HCT116 (cell line): ENCODE measurements around the gene ACOX3. TPM values are rescaled to one million over a fixed set of nuclear protein-coding genes. Genes with fewer than 3 reads are reported as not detected.

ENCODE experiments used
- ATAC-seq: fragments of 200-7000 bp; cut with Tn5 transposase; 2 replicates; pipeline ENCODE4 v1.9.1; 2020; ENCODE audit warnings: mild to moderate bottlenecking, moderate library complexity
- BruUV-seq: library from RNA; stranded (reverse); fragments of 400-500 nt; replicated peaks from 2 replicates; lab custom pipeline; 2021; lab: Mats Ljungman, UMichigan
- CTCF ChIA-PET: fragments of 300-600 bp; sonication (Branson Sonifier 250); formaldehyde crosslinking; loops from one replicate; lab custom pipeline; 2021; ENCODE audit warnings: antibody characterized with exemption; lab: Charles Lee
- POLR2A ChIA-PET: fragments of 300-600, 350-600 bp; sonication (Branson Sonifier 250); formaldehyde crosslinking; loops from one replicate; lab custom pipeline; 2021; ENCODE audit warnings: antibody characterized with exemption; lab: Charles Lee
- RAD21 ChIA-PET, 2 experiments: fragments of 300-600 bp; sonication (Branson Sonifier 250); formaldehyde crosslinking; loops; one replicate each; lab custom pipeline; 2023; ENCODE audit warnings: low total read pairs in 2 of 2; ENCODE audit not compliant: uncharacterized antibody in 2 of 2, unreplicated experiment in 2 of 2, low non-redundant PET in 1 of 2; lab: Charles Lee
- DNase-seq: peaks from one replicate; pipeline ENCODE4 v3.0.0-alpha.2; 2010; ENCODE audit warnings: low read depth, low spot score
- H2AFZ ChIP-seq: fragments of 200-600 bp; shearing (Covaris generic), sonication (generic); 2 replicates; pipeline ENCODE4 v1.6.1; 2017; ENCODE audit warnings: low read depth, mixed run types, mixed read lengths, antibody characterized with exemption, low read length; ENCODE audit not compliant: poor library complexity, severe bottlenecking
- H3K27ac ChIP-seq: 2 replicates; pipeline ENCODE4 v1.5.1; 2012; ENCODE audit warnings: low read depth, low read length
- H3K27me3 ChIP-seq: fragments of 200-600 bp; sonication (generic); 2 replicates; pipeline ENCODE4 v1.6.1; 2016; ENCODE audit warnings: mixed run types, low read length, mixed read lengths; ENCODE audit not compliant: insufficient read depth
- H3K36me3 ChIP-seq, 2 experiments: fragments of 200-500 bp in 1 of 2; fragments of 200-600 bp in 1 of 2; sonication (Bioruptor generic) in 1 of 2; sonication (generic) in 1 of 2; 2 replicates each; pipeline versions ENCODE4 v1.5.1 to v1.6.1; 2014 to 2016; ENCODE audit warnings: low read length in 2 of 2, inconsistent platforms in 1 of 2, mixed read lengths in 1 of 2, mixed run types in 1 of 2; ENCODE audit not compliant: insufficient read depth in 2 of 2, control insufficient read depth in 1 of 2
- H3K4me1 ChIP-seq, 2 experiments: fragments of 200-600 bp in 1 of 2; sonication (generic) in 1 of 2; 2 replicates each; pipeline versions ENCODE4 v1.5.1 to v1.6.1; 2012 to 2017; ENCODE audit warnings: low read length in 2 of 2, inconsistent platforms in 1 of 2, mild to moderate bottlenecking in 1 of 2, mixed read lengths in 1 of 2, mixed run types in 1 of 2, moderate library complexity in 1 of 2; ENCODE audit not compliant: insufficient read depth in 2 of 2, control insufficient read depth in 1 of 2
- H3K4me2 ChIP-seq: fragments of 200-600 bp; sonication (generic); 2 replicates; pipeline ENCODE4 v1.6.1; 2017; ENCODE audit warnings: mixed run types, low read length, mixed read lengths
- H3K4me3 ChIP-seq, 2 experiments: fragments of 200-600 bp in 1 of 2; sonication (generic) in 1 of 2; replicated peaks in 1 of 2; 2 replicates each; pipeline ENCODE4 v1.5.1; 2011 to 2016; ENCODE audit warnings: low read length in 2 of 2, control low read depth in 1 of 2, low read depth in 1 of 2, mild to moderate bottlenecking in 1 of 2, mixed read lengths in 1 of 2, mixed run types in 1 of 2
- H3K79me2 ChIP-seq: fragments of 200-600 bp; sonication (generic); 2 replicates; pipeline ENCODE4 v1.6.1; 2017; ENCODE audit warnings: mild to moderate bottlenecking, mixed run types, low read length, moderate library complexity, mixed read lengths; ENCODE audit not compliant: insufficient read depth
- H3K9ac ChIP-seq: fragments of 200-600 bp; sonication (generic); 2 replicates; pipeline ENCODE4 v1.6.1; 2016; ENCODE audit warnings: low read length, mixed read lengths
- H3K9me2 ChIP-seq: fragments of 200-600 bp; sonication (generic), shearing (Covaris generic); 2 replicates; pipeline ENCODE4 v1.6.1; 2017; ENCODE audit warnings: mixed run types, mild to moderate bottlenecking, moderate library complexity; ENCODE audit not compliant: insufficient read depth
- H3K9me3 ChIP-seq, 2 experiments: fragments of 200-500 bp in 1 of 2; fragments of 200-600 bp in 1 of 2; sonication (Bioruptor generic) in 1 of 2; sonication (generic) in 1 of 2; 2 replicates each; pipeline ENCODE4 v1.6.1; 2014 to 2017; ENCODE audit warnings: low read length in 2 of 2, mixed read lengths in 2 of 2, inconsistent platforms in 1 of 2, low read depth in 1 of 2, mild to moderate bottlenecking in 1 of 2, mixed run types in 1 of 2, moderate library complexity in 1 of 2; ENCODE audit not compliant: control insufficient read depth in 1 of 2, insufficient read depth in 1 of 2
- H4K20me1 ChIP-seq: fragments of 200-600 bp; sonication (generic), shearing (Covaris generic); 2 replicates; pipeline ENCODE4 v1.6.1; 2017; ENCODE audit warnings: mixed run types, mild to moderate bottlenecking, moderate library complexity; ENCODE audit not compliant: insufficient read depth
- CEBPB ChIP-seq: IDR thresholded peaks from 2 replicates; pipeline ENCODE4 v1.6.1; 2012; ENCODE audit warnings: low read depth
- EZH2 ChIP-seq: fragments of 200-600 bp; sonication (generic); IDR thresholded peaks from 2 replicates; pipeline ENCODE4 v1.6.1; 2017; ENCODE audit warnings: antibody characterized with exemption, mixed run types
- EZH2phosphoT487 ChIP-seq: fragments of 200-600 bp; IDR thresholded peaks from 2 replicates; pipeline ENCODE4 v1.6.1; 2018; ENCODE audit warnings: antibody characterized with exemption, borderline replicate concordance
- JUND ChIP-seq: IDR thresholded peaks from 2 replicates; pipeline ENCODE4 v1.6.1; 2012
- POLR2A ChIP-seq: IDR thresholded peaks from 2 replicates; pipeline ENCODE4 v1.7.0; 2011; ENCODE audit warnings: borderline replicate concordance; ENCODE audit not compliant: insufficient read depth, insufficient read length; ENCODE audit errors: extremely low read depth
- RAD21 ChIP-seq: IDR thresholded peaks from 2 replicates; pipeline ENCODE4 v1.6.1; 2012; ENCODE audit warnings: low read depth, mild to moderate bottlenecking
- SRF ChIP-seq: IDR thresholded peaks from 2 replicates; pipeline ENCODE4 v1.6.1; 2012; ENCODE audit warnings: low read depth
- YY1 ChIP-seq: IDR thresholded peaks from 2 replicates; pipeline ENCODE4 v1.6.1; 2011; ENCODE audit warnings: low read length, low read depth, moderate library complexity, mild to moderate bottlenecking; ENCODE audit not compliant: insufficient replicate concordance; ENCODE audit errors: extremely low read depth
- ZNF274 ChIP-seq: fragments of 200-500 bp; sonication (Bioruptor generic); IDR thresholded peaks from 2 replicates; pipeline ENCODE4 v1.6.1; 2014; ENCODE audit warnings: mild to moderate bottlenecking, low read depth, low read length, inconsistent platforms
- intact Hi-C: fragments of 100-400 bp; cut with micrococcal nuclease; formaldehyde crosslinking; loops from 2 replicates; pipeline ENCODE4 v1.10.0; 2022
- total RNA-seq: library from RNA; stranded (reverse); gene quantifications from one replicate; pipeline ENCODE4 v1.2.1, GENCODE V29; 2021; ENCODE audit not compliant: unreplicated experiment
- TF ChIP-seq, protein P1 (sequence below): IDR thresholded peaks from 2 replicates; pipeline ENCODE4 v1.6.1; 2011; ENCODE audit warnings: mild to moderate bottlenecking, low read length, moderate library complexity; ENCODE audit not compliant: insufficient replicate concordance; ENCODE audit errors: extremely low read depth
- TF ChIP-seq, protein P2 (sequence below), 3 experiments: fragments of 200-600 bp in 1 of 3; sonication (generic) in 1 of 3; IDR thresholded peaks in 2 of 3; conservative IDR thresholded peaks in 1 of 3; 2 replicates each; pipeline ENCODE4 v1.5.1; 2012 to 2017; ENCODE audit warnings: low read depth in 2 of 3, low read length in 2 of 3, antibody characterized with exemption in 1 of 3, borderline replicate concordance in 1 of 3, control low read depth in 1 of 3, mild to moderate bottlenecking in 1 of 3, mixed read lengths in 1 of 3, mixed run types in 1 of 3, moderate library complexity in 1 of 3; ENCODE audit not compliant: insufficient read depth in 1 of 3
- TF ChIP-seq, protein P3 (sequence below): IDR thresholded peaks from 2 replicates; pipeline ENCODE4 v1.6.1; 2012

The ACOX3 gene
- total RNA-seq, 1 experiment from 2014 or later = 16.9 TPM

DNA sequence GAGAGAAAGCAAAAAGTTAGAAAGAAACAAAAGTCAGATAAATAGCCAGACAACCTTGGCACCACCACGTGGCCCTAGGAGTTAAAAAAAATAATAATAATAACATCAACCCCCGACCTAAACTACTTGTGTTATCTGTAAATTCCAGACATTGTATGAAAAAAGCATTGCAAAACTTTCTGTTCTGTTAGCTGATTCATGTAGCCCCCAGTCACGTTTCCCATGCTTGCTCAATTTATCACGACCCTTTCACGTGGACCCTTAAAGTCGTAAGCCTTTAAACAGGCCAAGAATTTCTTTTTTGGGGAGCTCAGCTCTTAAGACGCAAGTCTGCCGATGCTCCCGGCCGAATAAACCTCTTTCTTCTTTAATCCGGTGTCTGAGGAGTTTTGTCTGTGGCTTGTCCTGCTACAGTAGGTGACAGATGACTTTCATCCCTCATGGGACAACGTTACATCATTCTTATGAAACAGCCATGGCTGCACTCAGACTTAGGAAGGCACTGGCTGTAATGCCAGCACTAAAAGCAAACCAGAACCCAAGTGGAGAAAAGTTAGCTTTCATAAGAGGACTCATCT lies 520 bp downstream of the ACOX3 start:
- peak; percentile 22; the same call in 1 of the 2 replicates for TF ChIP-seq CEBPB
- no peak for TF ChIP-seq RAD21
- ChIA-PET RAD21 (no interaction called here), POLR2A (interaction anchor here (1.0 to 1.1 kb wide), 2 partner anchors 11 to 12 kb away, joined by 3 read pairs; no protein-coding TSS in a partner anchor), CTCF (interaction anchor here (1.3 kb wide), 1 partner anchor 11 kb away, joined by 3 read pairs; no protein-coding TSS in a partner anchor)
- Histone ChIP-seq H3K4me1 (peaks cover 11 to 19% of the 10 kb centered on the region in 2 experiments; a peak in 3 of 4 replicates), H4K20me1 (no peaks in the 10 kb centered on the region), H3K79me2 (peaks cover 89% of the 10 kb centered on the region), H2AFZ (no peak overlapping the region), H3K4me2 (peak overlapping the region; percentile 93), H3K9ac (peak overlapping the region; percentile 82), H3K9me3 (no peaks in the 10 kb centered on the region), H3K9me2 (no peaks in the 10 kb centered on the region), H3K36me3 (0 out of 4 replicates have a peak, but pooled peaks cover 0 to 2% of the 10 kb centered on the region in 2 experiments), H3K27me3 (no peaks in the 10 kb centered on the region), H3K4me3 (peak overlapping the region; percentile 87 to 99), H3K27ac (peak overlapping the region; percentile 78)
- ATAC-seq (peak; percentile 45), DNase-seq (no peak)
- TSS peak; percentile 85 for BruUV-seq
- intact Hi-C loops = loop anchor here (1.0 kb wide), 1 partner anchor 12 kb away; no protein-coding TSS in a partner anchor

DNA sequence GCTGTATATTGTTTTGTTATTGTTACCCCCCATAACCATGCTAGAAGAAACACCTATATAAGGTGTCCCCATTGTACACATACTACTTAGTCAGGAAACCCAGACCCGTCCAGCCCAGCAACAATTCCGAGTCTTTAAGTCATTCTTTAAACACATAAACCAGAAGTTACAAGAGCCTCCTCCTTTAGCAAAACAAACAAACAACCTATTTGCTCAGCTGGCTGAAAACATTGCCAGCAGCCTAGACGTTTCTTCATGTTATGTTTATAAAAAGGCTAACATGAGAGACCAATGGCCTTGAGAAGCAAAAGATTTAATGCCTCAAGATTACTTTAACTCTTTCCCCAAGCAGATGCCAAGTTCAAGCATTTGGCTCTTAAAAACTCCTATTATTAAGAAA lies 1.4 kb downstream of the ACOX3 start:
- POLR2A ChIA-PET = no interaction called here
- peaks cover 80% of the 10 kb centered on the region for H3K79me2 ChIP-seq
- RAD21 ChIA-PET = no interaction called here
- H3K4me3 ChIP-seq = peak overlapping the region; percentile 87 to 99
- H3K9me3 ChIP-seq = no peaks in the 10 kb centered on the region
- ATAC-seq (no peak), DNase-seq (no peak)
- no peaks in the 10 kb centered on the region for H4K20me1 ChIP-seq
- H3K4me1 ChIP-seq = peaks cover 11 to 19% of the 10 kb centered on the region in 2 experiments; a peak in 3 of 4 replicates
- H2AFZ ChIP-seq = no peak overlapping the region
- H3K27me3 ChIP-seq = no peaks in the 10 kb centered on the region
- intact Hi-C loops = no loop called here
- no TSS peak for BruUV-seq
- peak overlapping the region; percentile 82 for H3K9ac ChIP-seq
- TF ChIP-seq, protein P1, sequence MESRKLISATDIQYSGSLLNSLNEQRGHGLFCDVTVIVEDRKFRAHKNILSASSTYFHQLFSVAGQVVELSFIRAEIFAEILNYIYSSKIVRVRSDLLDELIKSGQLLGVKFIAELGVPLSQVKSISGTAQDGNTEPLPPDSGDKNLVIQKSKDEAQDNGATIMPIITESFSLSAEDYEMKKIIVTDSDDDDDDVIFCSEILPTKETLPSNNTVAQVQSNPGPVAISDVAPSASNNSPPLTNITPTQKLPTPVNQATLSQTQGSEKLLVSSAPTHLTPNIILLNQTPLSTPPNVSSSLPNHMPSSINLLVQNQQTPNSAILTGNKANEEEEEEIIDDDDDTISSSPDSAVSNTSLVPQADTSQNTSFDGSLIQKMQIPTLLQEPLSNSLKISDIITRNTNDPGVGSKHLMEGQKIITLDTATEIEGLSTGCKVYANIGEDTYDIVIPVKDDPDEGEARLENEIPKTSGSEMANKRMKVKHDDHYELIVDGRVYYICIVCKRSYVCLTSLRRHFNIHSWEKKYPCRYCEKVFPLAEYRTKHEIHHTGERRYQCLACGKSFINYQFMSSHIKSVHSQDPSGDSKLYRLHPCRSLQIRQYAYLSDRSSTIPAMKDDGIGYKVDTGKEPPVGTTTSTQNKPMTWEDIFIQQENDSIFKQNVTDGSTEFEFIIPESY = no peak
- TF ChIP-seq ZNF274 (no peak), POLR2A (no peak), EZH2 (no peak), YY1 (no peak), JUND (no peak), CEBPB (no peak), EZH2phosphoT487 (no peak), SRF (no peak)
- TF ChIP-seq, protein P2, sequence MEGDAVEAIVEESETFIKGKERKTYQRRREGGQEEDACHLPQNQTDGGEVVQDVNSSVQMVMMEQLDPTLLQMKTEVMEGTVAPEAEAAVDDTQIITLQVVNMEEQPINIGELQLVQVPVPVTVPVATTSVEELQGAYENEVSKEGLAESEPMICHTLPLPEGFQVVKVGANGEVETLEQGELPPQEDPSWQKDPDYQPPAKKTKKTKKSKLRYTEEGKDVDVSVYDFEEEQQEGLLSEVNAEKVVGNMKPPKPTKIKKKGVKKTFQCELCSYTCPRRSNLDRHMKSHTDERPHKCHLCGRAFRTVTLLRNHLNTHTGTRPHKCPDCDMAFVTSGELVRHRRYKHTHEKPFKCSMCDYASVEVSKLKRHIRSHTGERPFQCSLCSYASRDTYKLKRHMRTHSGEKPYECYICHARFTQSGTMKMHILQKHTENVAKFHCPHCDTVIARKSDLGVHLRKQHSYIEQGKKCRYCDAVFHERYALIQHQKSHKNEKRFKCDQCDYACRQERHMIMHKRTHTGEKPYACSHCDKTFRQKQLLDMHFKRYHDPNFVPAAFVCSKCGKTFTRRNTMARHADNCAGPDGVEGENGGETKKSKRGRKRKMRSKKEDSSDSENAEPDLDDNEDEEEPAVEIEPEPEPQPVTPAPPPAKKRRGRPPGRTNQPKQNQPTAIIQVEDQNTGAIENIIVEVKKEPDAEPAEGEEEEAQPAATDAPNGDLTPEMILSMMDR (IDR thresholded peaks at IDR 0.05 in 2 of 3, conservative IDR thresholded peaks at IDR 0.05 in 1 of 3; ENCODE audit: borderline replicate concordance in 1 of 3, insufficient read depth in 1 of 3, low read depth in 2 of 3, low read length in 2 of 3) = no peak
- TF ChIP-seq, protein P3, sequence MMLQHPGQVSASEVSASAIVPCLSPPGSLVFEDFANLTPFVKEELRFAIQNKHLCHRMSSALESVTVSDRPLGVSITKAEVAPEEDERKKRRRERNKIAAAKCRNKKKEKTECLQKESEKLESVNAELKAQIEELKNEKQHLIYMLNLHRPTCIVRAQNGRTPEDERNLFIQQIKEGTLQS = no peak
- TF ChIP-seq, all 23 proteins: peak for 0
- Histone ChIP-seq H3K36me3 (0 out of 4 replicates have a peak, but pooled peaks cover 0 to 2% of the 10 kb centered on the region in 2 experiments), H3K27ac (no peak overlapping the region), H3K4me2 (peak overlapping the region; percentile 93), H3K9me2 (no peaks in the 10 kb centered on the region)
- CTCF ChIA-PET = interaction anchor here (1.3 kb wide), 1 partner anchor 10 kb away, joined by 3 read pairs; no protein-coding TSS in a partner anchor
